ENCODE results near the gene ZSWIM9.
"Not testable (repeated sequence)": the region's sequence is repeated elsewhere in the genome, so short reads cannot be mapped to it uniquely, and the experiment has no call there.

Gene ZSWIM9

GRCh38 chr19:48218997-48219396 lies 48.5 kb downstream of the ZSWIM9 start:
- no peak overlapping the region for H3K27ac ChIP-seq (ENCODE audit: low read length)
- H3K27me3 ChIP-seq (ENCODE audit: low read depth, low read length) = no peaks in the 10 kb centered on the region
- no peak overlapping the region for H3K4me2 ChIP-seq (ENCODE audit: low read length)
- no peak overlapping the region for H3K4me3 ChIP-seq (ENCODE audit: low read length)
- TF ChIP-seq, protein P1, sequence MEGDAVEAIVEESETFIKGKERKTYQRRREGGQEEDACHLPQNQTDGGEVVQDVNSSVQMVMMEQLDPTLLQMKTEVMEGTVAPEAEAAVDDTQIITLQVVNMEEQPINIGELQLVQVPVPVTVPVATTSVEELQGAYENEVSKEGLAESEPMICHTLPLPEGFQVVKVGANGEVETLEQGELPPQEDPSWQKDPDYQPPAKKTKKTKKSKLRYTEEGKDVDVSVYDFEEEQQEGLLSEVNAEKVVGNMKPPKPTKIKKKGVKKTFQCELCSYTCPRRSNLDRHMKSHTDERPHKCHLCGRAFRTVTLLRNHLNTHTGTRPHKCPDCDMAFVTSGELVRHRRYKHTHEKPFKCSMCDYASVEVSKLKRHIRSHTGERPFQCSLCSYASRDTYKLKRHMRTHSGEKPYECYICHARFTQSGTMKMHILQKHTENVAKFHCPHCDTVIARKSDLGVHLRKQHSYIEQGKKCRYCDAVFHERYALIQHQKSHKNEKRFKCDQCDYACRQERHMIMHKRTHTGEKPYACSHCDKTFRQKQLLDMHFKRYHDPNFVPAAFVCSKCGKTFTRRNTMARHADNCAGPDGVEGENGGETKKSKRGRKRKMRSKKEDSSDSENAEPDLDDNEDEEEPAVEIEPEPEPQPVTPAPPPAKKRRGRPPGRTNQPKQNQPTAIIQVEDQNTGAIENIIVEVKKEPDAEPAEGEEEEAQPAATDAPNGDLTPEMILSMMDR (IDR thresholded peaks at IDR 0.05; ENCODE audit: low read depth, low read length) = no peak
- no peak for TF ChIP-seq EZH2phosphoT487 (IDR thresholded peaks at IDR 0.05; ENCODE audit: low read depth)
- no peak overlapping the region for H2AFZ ChIP-seq (ENCODE audit: low read depth, low read length)
- H4K20me1 ChIP-seq (ENCODE audit: insufficient read depth, low read length) = no peaks in the 10 kb centered on the region
- H3K9ac ChIP-seq (ENCODE audit: low read length) = no peak overlapping the region
- H3K9me3 ChIP-seq (ENCODE audit: insufficient read depth, low read length) = no peaks in the 10 kb centered on the region
- H3K36me3 ChIP-seq (replicated peaks; ENCODE audit: low read depth, low read length) = peaks cover 8% of the 10 kb centered on the region
- no peaks in the 10 kb centered on the region for H3K79me2 ChIP-seq (ENCODE audit: low read length)
- H3K4me1 ChIP-seq (ENCODE audit: low read length) = no peaks in the 10 kb centered on the region

DNA sequence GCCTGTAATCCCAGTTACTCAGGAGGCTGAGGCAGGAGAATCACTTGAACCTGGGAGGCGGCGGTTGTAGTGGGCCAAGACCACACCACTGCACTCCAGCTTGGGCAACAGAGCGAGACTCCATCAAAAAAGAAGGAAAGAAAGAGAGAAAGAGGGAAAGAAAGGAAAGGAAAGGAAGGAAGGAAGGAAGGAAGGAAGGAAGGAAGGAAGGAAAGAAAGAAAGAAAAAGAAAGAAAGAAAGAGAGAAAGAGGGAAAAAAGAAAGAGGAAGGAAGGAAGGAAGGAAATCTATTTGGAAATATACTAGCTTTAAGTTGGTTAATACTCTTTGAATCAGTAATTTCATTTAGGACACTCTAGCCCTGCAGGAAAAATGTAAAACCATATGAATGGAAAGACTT lies 50.3 kb downstream of the ZSWIM9 start:
- not testable (repeated sequence) for H3K4me3 ChIP-seq (ENCODE audit: low read length); H3K79me2 ChIP-seq (ENCODE audit: low read length); H3K27me3 ChIP-seq (ENCODE audit: low read depth, low read length); H2AFZ ChIP-seq (ENCODE audit: low read depth, low read length); H3K27ac ChIP-seq (ENCODE audit: low read length); H4K20me1 ChIP-seq (ENCODE audit: insufficient read depth, low read length); H3K9ac ChIP-seq (ENCODE audit: low read length); H3K36me3 ChIP-seq (replicated peaks; ENCODE audit: low read depth, low read length); H3K9me3 ChIP-seq (ENCODE audit: insufficient read depth, low read length); H3K4me2 ChIP-seq (ENCODE audit: low read length); H3K4me1 ChIP-seq (ENCODE audit: low read length)

DNA sequence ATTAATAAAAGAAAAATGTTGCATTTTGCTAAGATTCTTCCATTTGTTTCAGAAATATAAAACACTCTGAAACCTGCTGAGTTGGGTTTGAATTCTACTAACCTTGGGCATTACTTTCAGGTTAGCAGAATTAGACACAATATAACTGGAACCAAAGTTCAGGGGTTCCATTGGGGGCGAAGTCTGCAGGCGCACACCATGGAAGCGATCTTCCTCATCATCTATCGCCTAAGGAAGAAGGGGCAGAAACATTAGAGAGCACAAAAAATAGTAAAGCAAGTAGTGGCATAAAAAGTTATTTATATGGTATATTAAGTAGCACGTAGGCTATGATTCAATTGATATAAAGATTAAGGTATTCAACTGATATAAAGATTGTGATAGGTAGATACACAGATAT lies 51.1 kb downstream of the ZSWIM9 start:
- no peak overlapping the region for H3K9ac ChIP-seq (ENCODE audit: low read length)
- no peaks in the 10 kb centered on the region for H3K4me1 ChIP-seq (ENCODE audit: low read length)
- no peak overlapping the region for H3K4me3 ChIP-seq (ENCODE audit: low read length)
- no peaks in the 10 kb centered on the region for H3K79me2 ChIP-seq (ENCODE audit: low read length)
- no peaks in the 10 kb centered on the region for H4K20me1 ChIP-seq (ENCODE audit: insufficient read depth, low read length)
- H3K36me3 ChIP-seq (replicated peaks; ENCODE audit: low read depth, low read length) = peaks cover 8% of the 10 kb centered on the region
- no peaks in the 10 kb centered on the region for H3K9me3 ChIP-seq (ENCODE audit: insufficient read depth, low read length)
- no peak overlapping the region for H3K4me2 ChIP-seq (ENCODE audit: low read length)
- no peak overlapping the region for H2AFZ ChIP-seq (ENCODE audit: low read depth, low read length)
- TF ChIP-seq, protein P1 (IDR thresholded peaks at IDR 0.05; ENCODE audit: low read depth, low read length) = no peak
- no peak for TF ChIP-seq EZH2phosphoT487 (IDR thresholded peaks at IDR 0.05; ENCODE audit: low read depth)
- H3K27me3 ChIP-seq (ENCODE audit: low read depth, low read length) = no peaks in the 10 kb centered on the region
- H3K27ac ChIP-seq (ENCODE audit: low read length) = no peak overlapping the region

DNA sequence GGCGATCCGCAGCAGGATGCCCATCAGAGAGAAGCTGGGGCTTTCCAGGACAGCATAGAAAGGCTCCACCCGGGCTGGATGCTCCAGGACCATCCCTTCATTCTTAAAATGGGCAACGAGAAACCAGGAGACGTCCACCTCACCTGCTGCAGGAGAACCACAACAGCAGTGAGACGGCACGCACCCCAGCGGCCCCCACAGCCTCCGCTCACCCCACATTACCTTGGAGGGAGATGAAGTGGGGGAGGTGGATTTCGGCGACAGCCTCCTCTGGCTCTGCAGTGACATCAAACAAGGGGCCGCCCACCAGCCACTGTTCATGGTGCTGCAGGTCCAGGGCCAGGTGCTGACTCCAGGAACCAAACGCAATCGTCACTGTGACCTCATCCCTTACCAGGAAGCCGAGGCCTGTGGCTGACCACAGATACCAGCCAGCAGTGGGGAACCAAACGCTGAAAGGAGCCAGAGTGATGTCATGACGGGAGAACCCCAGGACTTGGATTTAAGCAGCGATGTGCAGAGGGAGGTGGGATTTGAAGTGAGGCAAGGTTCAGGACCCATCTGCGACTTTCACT lies 60.2 kb downstream of the ZSWIM9 start:
- H3K79me2 ChIP-seq (ENCODE audit: low read length) = no peaks in the 10 kb centered on the region
- H2AFZ ChIP-seq (ENCODE audit: low read depth, low read length) = no peak overlapping the region
- no peak overlapping the region for H3K4me2 ChIP-seq (ENCODE audit: low read length)
- H3K4me1 ChIP-seq (ENCODE audit: low read length) = no peaks in the 10 kb centered on the region
- no peak overlapping the region for H3K4me3 ChIP-seq (ENCODE audit: low read length)
- H3K27me3 ChIP-seq (ENCODE audit: low read depth, low read length) = no peaks in the 10 kb centered on the region
- no peak overlapping the region for H3K9ac ChIP-seq (ENCODE audit: low read length)
- no peaks in the 10 kb centered on the region for H4K20me1 ChIP-seq (ENCODE audit: insufficient read depth, low read length)
- no peak overlapping the region for H3K27ac ChIP-seq (ENCODE audit: low read length)
- no peaks in the 10 kb centered on the region for H3K9me3 ChIP-seq (ENCODE audit: insufficient read depth, low read length)
- H3K36me3 ChIP-seq (replicated peaks; ENCODE audit: low read depth, low read length) = peaks cover 3% of the 10 kb centered on the region
- TF ChIP-seq EZH2phosphoT487 (IDR thresholded peaks at IDR 0.05; ENCODE audit: low read depth) = no peak
- TF ChIP-seq, protein P1 (IDR thresholded peaks at IDR 0.05; ENCODE audit: low read depth, low read length) = no peak
